C4-2B (cell line): ENCODE data around the gene RPS26.

Experiments
- H3K27ac ChIP-seq: fragments of 450-650 bp; 2 replicates; pipeline ENCODE4 v1.5.1; 2017
- ZFX ChIP-seq: fragments of 450-650 bp; IDR thresholded peaks from 2 replicates; pipeline ENCODE4 v1.6.1; 2017
- TF ChIP-seq, protein P1 (sequence below): fragments of 450-650 bp; conservative IDR thresholded peaks from 2 replicates; pipeline ENCODE4 v1.5.1; 2017; ENCODE audit warnings: mild to moderate bottlenecking

RPS26 gene

GRCh38 chr12:56014205-56014604 lies 27.5 kb upstream of the RPS26 start:
- TF ChIP-seq, protein P1, sequence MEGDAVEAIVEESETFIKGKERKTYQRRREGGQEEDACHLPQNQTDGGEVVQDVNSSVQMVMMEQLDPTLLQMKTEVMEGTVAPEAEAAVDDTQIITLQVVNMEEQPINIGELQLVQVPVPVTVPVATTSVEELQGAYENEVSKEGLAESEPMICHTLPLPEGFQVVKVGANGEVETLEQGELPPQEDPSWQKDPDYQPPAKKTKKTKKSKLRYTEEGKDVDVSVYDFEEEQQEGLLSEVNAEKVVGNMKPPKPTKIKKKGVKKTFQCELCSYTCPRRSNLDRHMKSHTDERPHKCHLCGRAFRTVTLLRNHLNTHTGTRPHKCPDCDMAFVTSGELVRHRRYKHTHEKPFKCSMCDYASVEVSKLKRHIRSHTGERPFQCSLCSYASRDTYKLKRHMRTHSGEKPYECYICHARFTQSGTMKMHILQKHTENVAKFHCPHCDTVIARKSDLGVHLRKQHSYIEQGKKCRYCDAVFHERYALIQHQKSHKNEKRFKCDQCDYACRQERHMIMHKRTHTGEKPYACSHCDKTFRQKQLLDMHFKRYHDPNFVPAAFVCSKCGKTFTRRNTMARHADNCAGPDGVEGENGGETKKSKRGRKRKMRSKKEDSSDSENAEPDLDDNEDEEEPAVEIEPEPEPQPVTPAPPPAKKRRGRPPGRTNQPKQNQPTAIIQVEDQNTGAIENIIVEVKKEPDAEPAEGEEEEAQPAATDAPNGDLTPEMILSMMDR: no peak
- no peak for TF ChIP-seq ZFX
- H3K27ac ChIP-seq: peak overlapping the region; percentile 13; the same call in 1 of the 2 replicates

- no peak for TF ChIP-seq ZFX
- TF ChIP-seq, protein P1: no peak
- H3K27ac ChIP-seq: no peak overlapping the region
These were observed 24.5 kb upstream of the RPS26 start for GRCh38 chr12:56017181-56017580.

GRCh38 chr12:56018356-56018755 lies 23.4 kb upstream of the RPS26 start:
- TF ChIP-seq ZFX: no peak
- TF ChIP-seq, protein P1: no peak

DNA sequence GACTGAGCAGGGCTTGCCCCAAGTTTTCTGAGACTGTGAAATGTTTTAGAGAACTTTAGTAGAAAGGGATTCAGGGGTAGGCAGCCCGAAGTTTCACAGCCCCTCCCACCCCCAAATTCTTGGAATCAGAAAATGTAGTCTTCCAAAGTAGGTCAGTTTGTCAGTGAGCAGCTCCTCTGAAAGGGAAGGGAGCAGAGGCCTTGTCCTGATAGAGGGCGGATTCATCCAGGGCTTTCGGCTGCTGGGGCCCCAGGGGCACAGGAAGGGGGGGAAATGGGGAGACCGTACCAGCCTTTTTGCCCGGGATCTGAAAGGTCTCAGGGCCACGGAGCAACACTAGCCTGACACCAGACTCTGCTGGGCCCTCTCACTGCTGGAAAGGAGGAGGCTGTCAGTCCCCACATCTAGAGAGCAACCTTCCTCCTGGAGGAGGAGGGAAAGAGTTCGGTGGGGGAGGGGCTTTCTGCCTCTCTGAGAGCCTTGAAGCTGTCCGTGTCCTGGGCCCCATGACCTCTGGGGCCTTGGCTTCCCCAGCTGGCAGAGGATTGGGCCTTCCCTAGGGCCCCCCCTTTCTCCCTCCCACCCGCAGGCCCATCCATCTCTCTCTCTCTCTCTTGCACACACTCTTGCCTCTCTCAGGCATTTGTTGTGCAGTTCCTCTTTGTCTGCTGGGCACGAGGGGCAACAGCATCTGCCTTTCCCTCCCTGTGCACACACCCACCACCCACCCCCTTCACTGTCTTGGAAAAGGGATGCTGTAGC lies 21.1 kb upstream of the RPS26 start, which contains the start of gene IKZF4:
Gene IKZF4, plus strand, starts transcription at position 621 of the 762 bp plus-strand sequence. CDS start 451 bp downstream, outside the sequence.
- TF ChIP-seq, protein P1: no peak
- TF ChIP-seq ZFX: no peak
- H3K27ac ChIP-seq: no peak within 1 kb of the TSS

More at GRCh38 chr12:56018356-56018755, 23.4 kb upstream of the RPS26 start:
- H3K27ac ChIP-seq: no peak overlapping the region

- TF ChIP-seq, protein P1: no peak
- TF ChIP-seq ZFX: no peak
- H3K27ac ChIP-seq: no peak overlapping the region
These were observed 19.7 kb upstream of the RPS26 start for GRCh38 chr12:56021889-56022497.

DNA sequence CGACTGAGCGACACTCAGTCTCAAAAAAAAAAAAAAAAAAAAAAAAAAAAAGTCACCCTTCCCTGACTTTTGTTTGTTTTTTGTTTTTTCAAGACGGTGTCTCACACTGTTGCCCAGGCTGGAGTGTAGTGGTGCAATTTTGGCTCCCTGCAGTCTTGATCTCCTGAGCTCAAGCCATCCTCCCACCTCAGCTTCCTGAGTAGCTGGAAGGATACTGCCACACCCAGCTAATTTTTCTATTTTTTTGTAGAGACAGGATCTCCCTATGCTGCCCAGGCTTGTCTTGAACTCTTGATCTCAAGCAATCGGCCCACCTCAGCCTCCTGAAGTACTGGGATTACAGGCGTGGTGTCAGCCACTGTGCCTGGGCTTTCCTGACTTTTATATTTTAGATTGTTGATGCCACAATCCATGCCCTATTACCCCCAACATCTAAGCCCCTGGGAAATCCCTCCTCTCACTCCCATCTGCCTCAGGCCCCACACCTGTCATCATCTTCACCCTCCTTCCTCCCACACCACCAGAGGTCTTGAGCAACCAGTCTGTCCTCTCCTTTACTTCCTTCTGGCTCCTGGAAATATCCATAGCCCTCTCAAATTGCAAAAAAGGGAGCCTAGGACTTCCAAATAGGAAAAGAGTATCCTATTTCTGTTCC lies 13.1 kb upstream of the RPS26 start:
- no peak for TF ChIP-seq ZFX
- TF ChIP-seq, protein P1: no peak
- H3K27ac ChIP-seq: peak overlapping the region; percentile 56

GRCh38 chr12:56029166-56029519 lies 12.6 kb upstream of the RPS26 start:
- TF ChIP-seq, protein P1: no peak
- no peak for TF ChIP-seq ZFX
- H3K27ac ChIP-seq: peak overlapping the region; percentile 56
